ENCODE measurements around the gene NINJ2. TPM values are rescaled to one million over a fixed set of nuclear protein-coding genes. Genes with fewer than 3 reads are reported as not detected.

The NINJ2 gene
- total and polyA plus RNA-seq, 8 donors = 0.32 to 1.8 (median 0.68) TPM

DNA sequence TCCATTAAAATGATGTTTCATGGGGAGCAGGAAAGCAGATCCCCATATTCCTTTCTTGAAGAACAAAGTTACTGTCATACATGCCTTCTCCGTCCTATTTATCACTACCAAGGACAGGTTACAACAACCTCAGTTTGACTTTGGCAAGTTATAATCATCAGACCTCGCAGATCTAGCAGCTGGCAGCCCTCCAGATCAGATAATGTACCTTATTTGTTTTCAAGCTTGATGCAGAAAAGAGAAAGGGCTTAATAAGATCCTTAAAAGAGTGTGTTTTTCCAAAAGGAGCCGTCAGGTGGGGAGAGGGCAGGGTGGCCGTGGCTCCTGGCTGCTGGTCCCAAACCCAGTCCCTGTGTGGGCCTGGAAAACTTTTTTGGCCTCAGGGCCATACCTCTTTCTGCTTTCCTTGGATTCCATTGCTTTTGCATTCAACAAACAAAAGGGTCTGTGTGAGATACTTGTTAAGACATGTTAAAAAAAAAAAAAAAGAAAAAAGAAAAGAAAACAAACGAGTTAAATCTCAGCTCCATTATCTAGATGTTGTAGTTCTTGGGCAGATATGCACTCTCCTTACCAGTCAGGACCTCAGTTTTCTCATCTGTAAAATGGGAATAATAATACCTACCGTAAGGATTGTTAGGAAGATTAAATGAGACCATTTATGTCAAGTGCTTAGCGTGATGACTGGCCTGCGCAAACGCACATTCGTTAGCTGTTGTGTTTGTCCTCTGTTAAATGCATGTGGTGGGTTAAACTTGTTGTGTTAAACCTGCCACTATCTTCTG lies 138.9 kb downstream of the NINJ2 start:
- Histone ChIP-seq H3K27me3 (no peaks in the 10 kb centered on the region), H3K36me3 (no peaks in the 10 kb centered on the region), H3K27ac (no peak overlapping the region), H3K4me3 (no peak overlapping the region), H3K9me3 (no peaks in the 10 kb centered on the region), H3K4me1 (no peaks in the 10 kb centered on the region)
- FAIRE-seq (no peak), ATAC-seq (peak in 2 of 4 donors; percentile 25), DNase-seq (no peak)
- WGBS, 2 donors = 66% methylated on average over 10 of the region's 10 CpGs
- TF ChIP-seq, protein P1, sequence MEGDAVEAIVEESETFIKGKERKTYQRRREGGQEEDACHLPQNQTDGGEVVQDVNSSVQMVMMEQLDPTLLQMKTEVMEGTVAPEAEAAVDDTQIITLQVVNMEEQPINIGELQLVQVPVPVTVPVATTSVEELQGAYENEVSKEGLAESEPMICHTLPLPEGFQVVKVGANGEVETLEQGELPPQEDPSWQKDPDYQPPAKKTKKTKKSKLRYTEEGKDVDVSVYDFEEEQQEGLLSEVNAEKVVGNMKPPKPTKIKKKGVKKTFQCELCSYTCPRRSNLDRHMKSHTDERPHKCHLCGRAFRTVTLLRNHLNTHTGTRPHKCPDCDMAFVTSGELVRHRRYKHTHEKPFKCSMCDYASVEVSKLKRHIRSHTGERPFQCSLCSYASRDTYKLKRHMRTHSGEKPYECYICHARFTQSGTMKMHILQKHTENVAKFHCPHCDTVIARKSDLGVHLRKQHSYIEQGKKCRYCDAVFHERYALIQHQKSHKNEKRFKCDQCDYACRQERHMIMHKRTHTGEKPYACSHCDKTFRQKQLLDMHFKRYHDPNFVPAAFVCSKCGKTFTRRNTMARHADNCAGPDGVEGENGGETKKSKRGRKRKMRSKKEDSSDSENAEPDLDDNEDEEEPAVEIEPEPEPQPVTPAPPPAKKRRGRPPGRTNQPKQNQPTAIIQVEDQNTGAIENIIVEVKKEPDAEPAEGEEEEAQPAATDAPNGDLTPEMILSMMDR (IDR thresholded peaks at IDR 0.05) = no peak
- intact Hi-C loops (cut with DNase I) = no loop called here

DNA sequence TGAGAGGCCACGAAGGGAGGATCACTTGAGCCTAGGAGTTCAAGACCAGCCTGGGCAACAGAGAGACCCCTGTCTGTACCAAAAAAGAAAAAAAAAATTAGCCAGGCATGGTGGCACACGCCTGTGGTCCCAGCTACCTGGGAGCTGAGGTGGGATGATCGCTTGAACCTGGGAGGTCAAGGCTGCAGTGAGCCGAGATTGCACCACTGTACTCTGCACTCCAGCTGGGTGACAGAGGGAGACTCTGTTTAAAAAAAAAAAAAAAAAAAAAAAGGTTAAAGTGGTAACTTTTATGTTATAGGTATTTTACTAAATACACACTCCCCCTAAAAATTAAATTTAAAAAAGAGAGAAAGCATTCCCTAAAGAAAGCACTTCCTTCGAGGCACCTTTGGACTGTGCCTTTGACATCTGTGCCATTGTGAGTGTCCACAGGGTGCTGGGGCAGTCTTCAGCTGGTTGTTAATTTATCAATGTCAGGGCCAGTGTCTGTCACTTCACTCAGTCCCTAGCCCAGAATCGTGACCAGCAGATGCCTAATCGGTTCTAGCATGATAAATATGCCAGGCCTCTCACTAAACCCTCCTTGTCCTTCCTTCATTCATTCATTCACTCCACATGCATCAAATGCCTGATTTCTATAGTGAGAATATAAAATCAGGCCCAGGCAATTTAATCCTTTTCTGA lies 140.4 kb downstream of the NINJ2 start:
- no peak for FAIRE-seq
- intact Hi-C loops (cut with DNase I) = no loop called here

DNA sequence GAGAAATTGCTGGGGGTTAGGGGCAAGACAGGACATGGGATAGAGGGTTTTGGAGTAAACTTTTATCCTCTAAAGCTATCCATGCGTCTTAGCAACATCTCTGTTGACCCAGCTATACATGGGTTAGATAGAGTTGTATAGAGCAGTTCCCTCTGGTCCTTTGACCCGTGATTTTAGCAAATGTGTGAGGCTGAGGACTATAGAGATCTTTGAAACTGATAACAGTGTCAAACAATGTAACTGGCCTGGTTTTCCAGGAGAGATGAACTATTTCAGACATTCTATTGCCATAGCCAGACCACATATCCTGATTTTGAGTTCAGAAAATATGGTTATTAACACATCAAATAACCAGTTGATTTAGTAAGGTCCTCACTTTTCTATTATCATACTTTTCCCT lies 143.1 kb downstream of the NINJ2 start:
- Histone ChIP-seq H3K4me3 (no peak overlapping the region), H3K27me3 (no peaks in the 10 kb centered on the region), H3K9me3 (no peaks in the 10 kb centered on the region), H3K4me1 (no peaks in the 10 kb centered on the region), H3K36me3 (no peaks in the 10 kb centered on the region), H3K27ac (no peak overlapping the region)
- FAIRE-seq = no peak
- TF ChIP-seq, protein P1 (IDR thresholded peaks at IDR 0.05) = no peak
- no peak for ATAC-seq
- intact Hi-C loops (cut with DNase I) = no loop called here
- no peak for DNase-seq
- 63 to 77% methylated on average over 2 of the region's 2 CpGs for WGBS, 2 donors

More for the DNA sequence above, 140.4 kb downstream of the NINJ2 start:
- DNase-seq (no peak), ATAC-seq (no peak)
- no peaks in the 10 kb centered on the region for H3K36me3 ChIP-seq
- H3K4me3 ChIP-seq = no peak overlapping the region
- TF ChIP-seq, protein P1 (IDR thresholded peaks at IDR 0.05) = no peak
- H3K4me1 ChIP-seq = no peaks in the 10 kb centered on the region
- H3K27ac ChIP-seq = no peak overlapping the region
- H3K9me3 ChIP-seq = no peaks in the 10 kb centered on the region
- H3K27me3 ChIP-seq = no peaks in the 10 kb centered on the region
- 60 to 69% methylated on average over 7 of the region's 7 CpGs for WGBS, 2 donors

- H3K9me3 ChIP-seq = no peaks in the 10 kb centered on the region
- intact Hi-C loops (cut with DNase I) = no loop called here
- H3K4me3 ChIP-seq = no peak overlapping the region
- no peaks in the 10 kb centered on the region for H3K4me1 ChIP-seq
- ATAC-seq (no peak), FAIRE-seq (no peak), DNase-seq (no peak)
- TF ChIP-seq, protein P1 (IDR thresholded peaks at IDR 0.05) = no peak
- WGBS, 2 donors = 71 to 74% methylated on average over 3 of the region's 3 CpGs
- no peaks in the 10 kb centered on the region for H3K27me3 ChIP-seq
- H3K27ac ChIP-seq = no peak overlapping the region
- H3K36me3 ChIP-seq = no peaks in the 10 kb centered on the region
Observed at GRCh38 chr12:517538-517937, 145.7 kb downstream of the NINJ2 start.

Other genes with a start within 250 kb of the NINJ2 start
- gene B4GALNT3, start 203.5 kb downstream of the NINJ2 start, total RNA-seq = 10 to 100 TPM in 1 of 6 donors, 1 to 10 TPM in 5; 3.8 to 19.5 (median 6.0) TPM
- 10 to 100 TPM; 13.6 to 14.9 TPM for gene B4GALNT3, start 203.5 kb downstream of the NINJ2 start, polyA plus RNA-seq
- 10 to 100 TPM; 36.8 to 73.9 (median 40.1) TPM for gene WNK1, start 89.1 kb upstream of the NINJ2 start, total RNA-seq
- 10 to 100 TPM; 10.9 to 11.4 TPM for gene WNK1, start 89.1 kb upstream of the NINJ2 start, polyA plus RNA-seq